Posterior cingulate gyrus (tissue), 11 donors: ENCODE measurements around the gene ENTPD7.
"Not testable (repeated sequence)": the region's sequence is repeated elsewhere in the genome, so short reads cannot be mapped to it uniquely, and the experiment has no call there.

ENCODE experiments used
- DNase-seq, 10 donors: peaks; one replicate each; pipeline versions ENCODE4 v3.0.0 to v3.0.0-alpha.2; 2020 to 2021; ENCODE audit warnings: mixed read lengths in 3 of 10
- intact Hi-C: fragments of 100-400 bp; cut with DNase I; formaldehyde crosslinking; loops from one replicate; pipeline ENCODE4 v1.15.1; 2023

Gene ENTPD7

GRCh38 chr10:99734111-99734510 lies 74.8 kb downstream of the ENTPD7 start:
- intact Hi-C loops: loop anchor here (5.0 kb wide), 2 partner anchors 112 to 302 kb away; partner anchors contain the start of genes GOT1 and SLC25A28
- DNase-seq: peak in 2 of 10 donors; percentile 62 to 66

GRCh38 chr10:99740260-99740659 lies 81.0 kb downstream of the ENTPD7 start:
- no peak for DNase-seq
- intact Hi-C loops: no loop called here

GRCh38 chr10:99740933-99741559 lies 81.7 kb downstream of the ENTPD7 start:
- intact Hi-C loops: no loop called here
- DNase-seq: no peak

- intact Hi-C loops: no loop called here
- no peak for DNase-seq
These were observed 82.9 kb downstream of the ENTPD7 start for GRCh38 chr10:99742254-99742653.

- intact Hi-C loops: no loop called here
- DNase-seq: no peak
These were observed 83.4 kb downstream of the ENTPD7 start for GRCh38 chr10:99742701-99743100.

- intact Hi-C loops: no loop called here
- no peak for DNase-seq
These were observed 84.5 kb downstream of the ENTPD7 start for GRCh38 chr10:99743841-99744240.

GRCh38 chr10:99746166-99746565 lies 86.9 kb downstream of the ENTPD7 start:
- intact Hi-C loops, DNase-seq: not testable (repeated sequence)

- intact Hi-C loops: no loop called here
- no peak for DNase-seq
These were observed 89.6 kb downstream of the ENTPD7 start for GRCh38 chr10:99748823-99749451.

- intact Hi-C loops: no loop called here
- no peak for DNase-seq
These were observed 91.3 kb downstream of the ENTPD7 start for GRCh38 chr10:99750641-99751040.

- no peak for DNase-seq
- intact Hi-C loops: no loop called here
These were observed 95.4 kb downstream of the ENTPD7 start for GRCh38 chr10:99754670-99755069.
